OCI-LY3 (cell line): ENCODE measurements around the gene RALY.

Experiments
- H2AFZ ChIP-seq: fragments of 200-600, 300-600 bp; shearing (Covaris generic); 2 replicates; pipeline ENCODE4 v1.6.0; 2014; ENCODE audit warnings: antibody characterized with exemption, low read depth, low read length
- H3K27ac ChIP-seq: fragments of 200-600, 300-600 bp; sonication (generic); 2 replicates; pipeline ENCODE4 v1.5.1; 2014; ENCODE audit warnings: mild to moderate bottlenecking, low read length, moderate library complexity, mixed read lengths
- H3K27me3 ChIP-seq: fragments of 200-600, 300-600 bp; sonication (generic); 2 replicates; pipeline ENCODE4 v1.6.1; 2014; ENCODE audit warnings: low read depth, low read length, mixed read lengths
- H3K36me3 ChIP-seq: fragments of 200-600, 300-600 bp; sonication (generic); replicated peaks from 2 replicates; pipeline ENCODE3; 2014; ENCODE audit warnings: low read depth, low read length, mixed read lengths
- H3K4me1 ChIP-seq: fragments of 300-600, 200-600 bp; sonication (generic); 2 replicates; pipeline ENCODE4 v1.6.1; 2014; ENCODE audit warnings: low read length, mixed read lengths
- H3K4me2 ChIP-seq: fragments of 200-600, 300-600 bp; sonication (generic); 2 replicates; pipeline ENCODE4 v1.6.1; 2014; ENCODE audit warnings: low read length, mixed read lengths
- H3K4me3 ChIP-seq: fragments of 300-600, 200-600 bp; sonication (generic); 2 replicates; pipeline ENCODE4 v1.5.1; 2014; ENCODE audit warnings: antibody characterized with exemption, mild to moderate bottlenecking, low read length, moderate library complexity
- H3K79me2 ChIP-seq: fragments of 300-600, 200-600 bp; shearing (Covaris generic); 2 replicates; pipeline ENCODE4 v1.6.1; 2014; ENCODE audit warnings: mild to moderate bottlenecking, low read length, mixed read lengths
- H3K9ac ChIP-seq: fragments of 300-600, 200-600 bp; shearing (Covaris generic); 2 replicates; pipeline ENCODE4 v1.6.0; 2014; ENCODE audit warnings: mild to moderate bottlenecking, low read length, moderate library complexity
- H3K9me3 ChIP-seq: fragments of 200-600, 300-600 bp; shearing (Covaris generic); 2 replicates; pipeline ENCODE4 v1.6.1; 2014; ENCODE audit warnings: low read length, mixed read lengths; ENCODE audit not compliant: insufficient read depth
- H4K20me1 ChIP-seq: fragments of 200-600, 300-600 bp; sonication (generic); 2 replicates; pipeline ENCODE4 v1.6.1; 2016; ENCODE audit warnings: low read length, mixed read lengths; ENCODE audit not compliant: insufficient read depth
- EZH2phosphoT487 ChIP-seq: fragments of 200-600 bp; shearing (Covaris generic); IDR thresholded peaks from 2 replicates; pipeline ENCODE4 v1.6.1; 2018; ENCODE audit warnings: antibody characterized with exemption, mixed run types, low read depth
- TF ChIP-seq, protein P1 (sequence below): fragments of 200-600, 300-600 bp; sonication (generic); IDR thresholded peaks from 2 replicates; pipeline ENCODE4 v1.5.1; 2014; ENCODE audit warnings: antibody characterized with exemption, low read length, low read depth

The RALY gene

DNA sequence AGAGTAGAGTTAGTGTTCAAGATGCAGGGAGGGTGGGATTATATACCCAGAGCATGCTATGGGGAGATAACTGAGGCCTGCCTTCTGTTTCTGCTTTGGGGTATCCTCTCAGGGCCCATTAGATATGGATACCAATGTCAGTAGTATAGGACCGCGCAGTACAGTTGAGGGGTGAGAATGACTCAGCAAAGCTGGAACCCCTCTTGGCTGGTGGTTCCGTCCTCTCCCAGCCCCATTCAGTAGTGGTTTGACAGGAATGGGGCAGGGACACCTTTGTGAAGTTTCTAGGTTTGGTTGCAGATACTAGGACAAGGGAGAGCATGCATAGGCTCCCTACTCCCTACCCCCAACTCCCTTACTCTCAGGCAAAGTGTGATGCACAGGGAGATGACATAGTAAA lies 70.6 kb downstream of the RALY start:
- H3K9ac ChIP-seq, result no peak overlapping the region
- no peak overlapping the region for H3K27ac ChIP-seq
- no peaks in the 10 kb centered on the region for H3K27me3 ChIP-seq
- no peak overlapping the region for H2AFZ ChIP-seq
- peaks cover 7% of the 10 kb centered on the region for H3K4me1 ChIP-seq
- H4K20me1 ChIP-seq, result peaks cover 71% of the 10 kb centered on the region
- peaks cover 9% of the 10 kb centered on the region for H3K36me3 ChIP-seq
- H3K4me2 ChIP-seq, result no peak overlapping the region
- H3K9me3 ChIP-seq, result no peaks in the 10 kb centered on the region
- TF ChIP-seq EZH2phosphoT487, result no peak
- TF ChIP-seq, protein P1, sequence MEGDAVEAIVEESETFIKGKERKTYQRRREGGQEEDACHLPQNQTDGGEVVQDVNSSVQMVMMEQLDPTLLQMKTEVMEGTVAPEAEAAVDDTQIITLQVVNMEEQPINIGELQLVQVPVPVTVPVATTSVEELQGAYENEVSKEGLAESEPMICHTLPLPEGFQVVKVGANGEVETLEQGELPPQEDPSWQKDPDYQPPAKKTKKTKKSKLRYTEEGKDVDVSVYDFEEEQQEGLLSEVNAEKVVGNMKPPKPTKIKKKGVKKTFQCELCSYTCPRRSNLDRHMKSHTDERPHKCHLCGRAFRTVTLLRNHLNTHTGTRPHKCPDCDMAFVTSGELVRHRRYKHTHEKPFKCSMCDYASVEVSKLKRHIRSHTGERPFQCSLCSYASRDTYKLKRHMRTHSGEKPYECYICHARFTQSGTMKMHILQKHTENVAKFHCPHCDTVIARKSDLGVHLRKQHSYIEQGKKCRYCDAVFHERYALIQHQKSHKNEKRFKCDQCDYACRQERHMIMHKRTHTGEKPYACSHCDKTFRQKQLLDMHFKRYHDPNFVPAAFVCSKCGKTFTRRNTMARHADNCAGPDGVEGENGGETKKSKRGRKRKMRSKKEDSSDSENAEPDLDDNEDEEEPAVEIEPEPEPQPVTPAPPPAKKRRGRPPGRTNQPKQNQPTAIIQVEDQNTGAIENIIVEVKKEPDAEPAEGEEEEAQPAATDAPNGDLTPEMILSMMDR, result no peak
- H3K4me3 ChIP-seq, result no peak overlapping the region
- H3K79me2 ChIP-seq, result peaks cover 37% of the 10 kb centered on the region

DNA sequence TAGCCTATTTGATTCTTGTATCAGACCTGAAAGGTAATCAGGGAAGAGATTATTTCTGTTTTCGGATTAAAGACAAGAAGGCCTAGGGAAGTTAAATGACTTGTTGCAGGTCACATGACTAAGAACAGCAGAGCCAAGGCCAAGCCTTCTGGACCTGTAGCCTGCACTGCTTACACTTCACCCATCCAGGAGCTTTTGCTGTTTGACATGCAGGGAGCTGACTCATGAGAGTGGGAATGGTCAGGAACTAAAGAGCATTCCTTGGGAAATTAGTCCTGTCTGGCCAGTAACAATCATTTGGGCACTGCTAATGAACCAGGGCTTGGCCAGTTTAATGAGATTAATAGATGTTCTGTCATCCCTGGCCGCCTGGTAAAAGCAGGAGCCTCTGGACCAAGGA lies 71.5 kb downstream of the RALY start:
- peaks cover 7% of the 10 kb centered on the region for H3K4me1 ChIP-seq
- TF ChIP-seq, protein P1, result no peak
- TF ChIP-seq EZH2phosphoT487, result no peak
- H3K9me3 ChIP-seq, result no peaks in the 10 kb centered on the region
- no peak overlapping the region for H3K9ac ChIP-seq
- no peaks in the 10 kb centered on the region for H3K27me3 ChIP-seq
- no peak overlapping the region for H3K4me2 ChIP-seq
- peaks cover 67% of the 10 kb centered on the region for H4K20me1 ChIP-seq
- H2AFZ ChIP-seq, result no peak overlapping the region
- H3K79me2 ChIP-seq, result peaks cover 35% of the 10 kb centered on the region
- H3K27ac ChIP-seq, result no peak overlapping the region
- no peak overlapping the region for H3K4me3 ChIP-seq
- peaks cover 6% of the 10 kb centered on the region for H3K36me3 ChIP-seq

DNA sequence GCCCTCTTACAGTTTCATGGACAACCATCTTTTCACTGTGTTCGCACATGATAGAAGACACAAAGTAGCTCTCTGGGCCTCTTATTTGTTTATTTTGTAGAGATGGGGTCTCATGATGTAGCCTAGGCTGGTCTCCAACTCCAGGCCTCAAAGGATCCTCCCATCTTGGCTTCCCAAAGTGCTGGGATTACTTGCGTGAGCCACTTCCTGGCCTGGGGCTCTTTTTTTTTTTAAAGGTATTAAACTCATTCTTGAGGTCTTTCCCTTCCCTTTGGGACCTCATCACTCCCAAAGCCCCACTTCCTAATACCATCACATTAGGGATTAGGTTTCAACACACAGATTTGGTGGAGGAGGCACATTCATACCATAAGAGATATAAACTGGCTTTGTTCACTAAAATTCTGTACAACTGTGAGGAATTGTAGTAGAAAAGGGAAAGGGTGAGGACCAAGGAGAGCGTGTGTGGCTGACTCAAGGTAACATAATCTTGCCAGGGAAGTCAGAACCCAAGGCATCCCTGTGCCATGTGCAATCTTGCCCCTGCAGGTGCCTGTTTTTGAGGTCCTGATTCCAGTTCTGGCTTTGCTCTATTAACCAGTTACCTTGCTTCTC lies 72.9 kb downstream of the RALY start:
- no peaks in the 10 kb centered on the region for H3K9me3 ChIP-seq
- H2AFZ ChIP-seq, result no peak overlapping the region
- H4K20me1 ChIP-seq, result peaks cover 54% of the 10 kb centered on the region
- H3K4me3 ChIP-seq, result no peak overlapping the region
- peaks cover 8% of the 10 kb centered on the region for H3K36me3 ChIP-seq
- peaks cover 4% of the 10 kb centered on the region for H3K4me1 ChIP-seq
- H3K27ac ChIP-seq, result no peak overlapping the region
- peaks cover 33% of the 10 kb centered on the region for H3K79me2 ChIP-seq
- H3K27me3 ChIP-seq, result no peaks in the 10 kb centered on the region
- H3K9ac ChIP-seq, result no peak overlapping the region
- H3K4me2 ChIP-seq, result no peak overlapping the region
- TF ChIP-seq EZH2phosphoT487, result no peak
- TF ChIP-seq, protein P1, result no peak

DNA sequence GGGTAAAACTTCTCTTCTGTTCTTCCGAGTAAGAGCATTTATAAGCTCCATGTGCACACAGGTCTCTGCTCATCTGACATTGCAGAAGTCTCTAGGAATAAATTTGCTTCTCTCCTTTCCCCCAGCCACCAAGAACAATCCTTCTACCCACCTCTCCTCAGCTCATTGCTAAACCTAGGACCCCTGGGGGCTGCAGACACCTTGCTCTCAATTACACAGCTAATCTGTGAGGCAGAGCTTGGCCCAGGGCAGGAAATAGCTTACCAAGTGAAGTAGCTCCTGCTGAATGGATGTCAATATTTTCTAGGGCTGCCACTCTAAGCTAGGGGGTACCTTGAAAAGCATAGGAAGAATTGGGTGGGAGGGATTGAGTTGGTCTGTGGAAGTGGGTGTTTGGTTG lies 74.3 kb downstream of the RALY start:
- Histone ChIP-seq H3K9ac (no peak overlapping the region), H3K36me3 (peaks cover 7% of the 10 kb centered on the region), H3K4me1 (no peaks in the 10 kb centered on the region), H3K9me3 (no peaks in the 10 kb centered on the region), H3K4me3 (no peak overlapping the region), H3K27me3 (no peaks in the 10 kb centered on the region), H3K27ac (no peak overlapping the region), H3K79me2 (peaks cover 33% of the 10 kb centered on the region), H2AFZ (no peak overlapping the region), H4K20me1 (peaks cover 45% of the 10 kb centered on the region), H3K4me2 (no peak overlapping the region)
- no peak for TF ChIP-seq EZH2phosphoT487
- TF ChIP-seq, protein P1, result no peak
